ENCODE data around the gene DEGS1.

DEGS1 gene

GRCh38 chr1:224217655-224218623 lies 34.9 kb downstream of the DEGS1 start:
- TF ChIP-seq CTCF (IDR thresholded peaks at IDR 0.05; ENCODE audit: extremely low read depth, insufficient read depth, missing control alignments), result no peak
- no peak for DNase-seq (ENCODE audit: low spot score)
- in situ Hi-C loops (cut with MboI; ENCODE audit: low pct_unique_long_range_greater_than_20kb, low sequenced_read_pairs, unreplicated experiment), result no loop called here

GRCh38 chr1:224219011-224219611 lies 36.1 kb downstream of the DEGS1 start:
- no peak for DNase-seq (ENCODE audit: low spot score)
- TF ChIP-seq CTCF (IDR thresholded peaks at IDR 0.05; ENCODE audit: extremely low read depth, insufficient read depth, missing control alignments), result no peak
- in situ Hi-C loops (cut with MboI; ENCODE audit: low pct_unique_long_range_greater_than_20kb, low sequenced_read_pairs, unreplicated experiment), result no loop called here

GRCh38 chr1:224219612-224220059 lies 36.6 kb downstream of the DEGS1 start:
- in situ Hi-C loops (cut with MboI; ENCODE audit: low pct_unique_long_range_greater_than_20kb, low sequenced_read_pairs, unreplicated experiment), result no loop called here
- TF ChIP-seq CTCF (IDR thresholded peaks at IDR 0.05; ENCODE audit: extremely low read depth, insufficient read depth, missing control alignments), result no peak
- no peak for DNase-seq (ENCODE audit: low spot score)

- DNase-seq (ENCODE audit: low spot score), result no peak
- TF ChIP-seq CTCF (IDR thresholded peaks at IDR 0.05; ENCODE audit: extremely low read depth, insufficient read depth, missing control alignments), result no peak
- in situ Hi-C loops (cut with MboI; ENCODE audit: low pct_unique_long_range_greater_than_20kb, low sequenced_read_pairs, unreplicated experiment), result no loop called here
Observed at GRCh38 chr1:224223819-224224714, 41.0 kb downstream of the DEGS1 start.

- no peak for DNase-seq (ENCODE audit: low spot score)
- TF ChIP-seq CTCF (IDR thresholded peaks at IDR 0.05; ENCODE audit: extremely low read depth, insufficient read depth, missing control alignments), result no peak
- in situ Hi-C loops (cut with MboI; ENCODE audit: low pct_unique_long_range_greater_than_20kb, low sequenced_read_pairs, unreplicated experiment), result no loop called here
Observed at GRCh38 chr1:224226849-224227502, 43.9 kb downstream of the DEGS1 start.

GRCh38 chr1:224234017-224234416 lies 51.0 kb downstream of the DEGS1 start:
- in situ Hi-C loops (cut with MboI; ENCODE audit: low pct_unique_long_range_greater_than_20kb, low sequenced_read_pairs, unreplicated experiment), result no loop called here
- DNase-seq (ENCODE audit: low spot score), result no peak

More at GRCh38 chr1:224234017-224234416, 51.0 kb downstream of the DEGS1 start:
- TF ChIP-seq CTCF (IDR thresholded peaks at IDR 0.05; ENCODE audit: extremely low read depth, insufficient read depth, missing control alignments), result no peak
